ENCODE results near the gene TRIB2.
A peak's percentile ranks its signal among the peaks of the same experiment; 100 is the strongest.

TRIB2 gene

DNA sequence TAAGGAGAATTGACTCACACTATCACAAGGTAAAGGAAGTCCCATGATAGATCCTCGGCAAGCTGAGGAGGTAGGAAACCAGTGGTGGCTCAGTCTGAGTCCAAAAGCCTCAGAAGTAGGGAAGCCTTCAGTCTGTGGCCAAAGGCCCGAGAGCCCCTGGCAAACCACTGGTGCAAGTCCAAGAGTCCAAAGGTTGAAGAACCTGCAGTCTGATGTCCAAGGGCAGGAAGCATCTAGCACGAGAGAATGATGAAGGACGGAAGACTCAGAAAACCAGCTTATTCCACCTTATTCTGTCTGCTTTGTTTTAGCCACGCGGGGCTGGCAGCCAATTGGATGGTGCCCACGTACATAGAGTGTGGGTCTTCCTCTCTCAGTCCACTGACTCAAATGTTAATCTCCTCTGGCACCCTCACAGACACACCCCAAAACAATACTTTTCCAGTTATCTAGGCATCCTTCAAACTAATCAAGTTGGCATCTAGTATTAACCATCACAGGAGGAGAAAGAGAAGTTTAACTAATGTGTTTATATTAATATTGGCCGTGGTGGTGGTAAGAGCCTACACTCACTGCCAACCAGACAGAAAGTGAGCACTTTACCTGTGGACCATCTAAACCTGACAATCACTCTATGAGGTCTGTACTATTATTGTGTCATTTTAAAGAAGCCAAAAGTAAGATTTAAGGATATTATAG is 8.1 kb upstream of the TRIB2 start:
- DNase-seq: no peak
- TF ChIP-seq POLR2A (IDR thresholded peaks at IDR 0.05; ENCODE audit: low read length) (no peak), GATA1 (IDR thresholded peaks at IDR 0.05; ENCODE audit: low read depth, low read length) (no peak)

DNA sequence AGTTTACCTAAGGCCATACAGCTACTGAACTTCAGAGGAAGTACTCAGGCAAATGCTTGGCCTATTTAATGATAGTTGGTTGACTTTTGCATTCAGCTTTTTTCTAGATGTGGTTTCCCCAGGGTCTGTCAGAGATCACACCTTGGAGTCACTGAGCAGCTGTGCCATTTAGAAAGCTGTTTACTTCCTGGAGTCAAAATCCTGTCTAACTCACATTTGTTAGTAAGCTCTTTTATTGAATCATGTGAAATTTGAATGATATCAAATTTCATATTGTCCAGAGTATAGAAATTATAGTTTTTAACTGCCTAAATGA is 7.6 kb upstream of the TRIB2 start:
- DNase-seq: no peak
- TF ChIP-seq GATA1 (IDR thresholded peaks at IDR 0.05; ENCODE audit: low read depth, low read length) (no peak), POLR2A (IDR thresholded peaks at IDR 0.05; ENCODE audit: low read length) (no peak)

DNA sequence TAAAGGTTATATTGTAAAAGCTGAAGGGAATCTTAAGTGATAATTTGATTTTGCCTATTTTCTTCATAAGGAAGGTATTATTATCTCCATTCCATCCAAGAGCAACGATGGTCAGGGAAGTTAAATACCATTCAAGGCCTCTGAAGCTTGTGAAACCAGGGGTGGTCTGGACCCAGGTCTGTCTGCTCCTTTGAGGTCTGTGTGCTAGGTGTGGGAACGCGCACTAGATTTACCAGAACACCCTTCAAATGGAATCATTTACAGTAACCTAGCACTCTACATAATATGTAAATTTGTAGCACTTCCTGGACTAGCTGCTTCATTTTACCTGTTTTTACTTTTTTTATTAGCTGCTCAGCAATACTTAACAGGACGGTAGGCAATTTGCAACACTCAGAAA is 6.4 kb upstream of the TRIB2 start:
- no peak for DNase-seq
- TF ChIP-seq POLR2A (IDR thresholded peaks at IDR 0.05; ENCODE audit: low read length) (no peak), GATA1 (IDR thresholded peaks at IDR 0.05; ENCODE audit: low read depth, low read length) (no peak)

- TF ChIP-seq GATA1 (IDR thresholded peaks at IDR 0.05; ENCODE audit: low read depth, low read length) (no peak), POLR2A (IDR thresholded peaks at IDR 0.05; ENCODE audit: low read length) (no peak)
- no peak for DNase-seq
Observed at GRCh38 chr2:12711339-12711738, 5.4 kb upstream of the TRIB2 start.

DNA sequence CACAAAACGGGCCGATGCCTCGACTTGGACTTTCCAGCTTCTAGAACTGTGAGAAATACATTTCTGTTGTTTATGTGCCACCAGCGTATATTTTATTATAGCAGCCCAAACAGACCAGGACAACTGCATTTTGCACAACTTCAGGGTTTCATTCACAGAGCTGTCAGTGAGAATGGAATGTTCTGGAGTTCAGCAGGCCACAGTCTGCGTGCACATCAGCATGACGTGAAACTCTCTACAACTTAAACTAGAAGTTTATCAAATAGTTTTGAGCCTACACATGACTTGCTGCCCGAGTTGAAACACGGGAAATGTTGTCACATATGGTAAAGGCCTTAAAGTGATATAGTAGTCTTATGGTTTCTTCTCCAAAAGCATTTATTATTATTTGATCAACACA is 3.9 kb upstream of the TRIB2 start:
- TF ChIP-seq GATA1 (IDR thresholded peaks at IDR 0.05; ENCODE audit: low read depth, low read length) (no peak), POLR2A (IDR thresholded peaks at IDR 0.05; ENCODE audit: low read length) (no peak)
- DNase-seq: no peak

DNA sequence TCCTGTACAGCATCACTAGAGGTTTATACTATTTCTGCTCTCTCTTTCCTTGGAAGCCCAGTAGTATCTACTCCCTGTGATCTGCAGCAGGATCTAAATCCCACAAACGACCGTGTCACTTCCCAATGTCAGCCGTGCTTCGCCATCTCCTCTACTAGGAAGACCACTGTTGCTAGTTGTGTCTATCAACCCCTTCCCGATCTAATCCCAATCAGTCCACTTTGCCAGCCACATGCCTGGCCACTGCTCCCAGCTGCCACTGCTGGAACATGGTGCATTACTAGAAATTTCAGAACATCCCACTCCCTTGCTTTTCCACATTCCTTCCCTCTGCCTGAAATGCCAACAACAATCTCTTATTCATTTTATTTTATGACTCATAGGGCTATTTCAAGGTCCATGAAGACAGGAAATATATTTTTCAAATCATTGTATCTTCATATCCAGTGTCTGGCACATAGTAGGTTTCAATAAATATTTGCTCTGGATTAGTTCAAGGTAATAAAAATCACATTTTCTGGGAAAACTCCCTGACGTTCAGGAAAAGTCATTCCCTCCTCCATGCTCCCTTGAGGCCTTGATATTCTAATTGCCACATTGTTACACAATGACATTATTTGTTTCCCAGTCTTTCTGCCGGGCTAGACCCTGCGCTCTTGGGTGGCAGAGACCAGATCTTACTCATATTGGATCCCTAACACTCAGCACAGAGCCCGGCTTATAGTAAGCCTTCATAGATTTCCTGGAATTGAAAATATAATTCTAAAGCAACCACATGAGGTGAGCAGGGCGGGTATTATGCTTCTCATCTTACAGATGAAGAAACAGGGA is 2.1 kb upstream of the TRIB2 start:
- TF ChIP-seq POLR2A (IDR thresholded peaks at IDR 0.05; ENCODE audit: low read length): no peak
- no peak for TF ChIP-seq GATA1 (IDR thresholded peaks at IDR 0.05; ENCODE audit: low read depth, low read length)
- no peak for DNase-seq

DNA sequence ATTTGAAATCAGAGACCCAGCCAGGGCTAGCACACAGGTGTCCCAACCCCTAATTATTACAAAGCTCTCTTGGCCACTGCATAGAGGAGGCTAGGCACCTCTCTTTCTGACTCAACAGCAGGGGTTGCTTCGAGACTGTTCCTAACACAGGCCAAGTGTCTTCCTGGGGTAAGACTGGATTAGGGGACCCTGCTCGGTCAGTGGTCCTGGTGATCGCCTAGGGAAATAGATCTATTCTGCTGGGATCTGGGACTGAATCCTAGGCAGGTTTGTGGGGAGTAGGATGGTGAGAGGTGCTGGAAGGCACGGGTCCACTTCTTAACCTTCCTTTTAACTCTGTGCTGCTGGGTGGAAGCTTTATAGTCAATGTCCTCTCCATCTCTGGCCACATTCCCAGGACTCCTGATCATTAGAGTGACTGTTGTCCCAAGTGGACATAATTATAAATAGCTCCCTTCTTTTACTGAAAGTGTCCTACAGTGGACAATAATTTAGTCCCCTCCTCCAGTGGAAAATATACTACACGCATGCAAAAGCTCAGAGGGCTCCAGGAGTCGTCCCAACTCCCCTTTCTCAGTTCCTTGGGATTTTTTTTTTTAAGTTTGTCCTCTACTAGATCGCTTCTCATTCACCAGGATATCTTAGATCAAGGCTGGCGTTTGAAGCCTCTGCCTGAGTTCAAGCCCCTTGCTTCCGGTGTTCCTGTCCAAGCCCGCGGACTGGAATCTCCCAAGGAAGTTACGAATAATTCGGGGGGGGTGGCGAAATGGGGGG is 1.3 kb upstream of the TRIB2 start:
- TF ChIP-seq POLR2A (IDR thresholded peaks at IDR 0.05; ENCODE audit: low read length) (no peak), GATA1 (IDR thresholded peaks at IDR 0.05; ENCODE audit: low read depth, low read length) (no peak)
- peak in 1 of 2 experiments; percentile 23 for DNase-seq

DNA sequence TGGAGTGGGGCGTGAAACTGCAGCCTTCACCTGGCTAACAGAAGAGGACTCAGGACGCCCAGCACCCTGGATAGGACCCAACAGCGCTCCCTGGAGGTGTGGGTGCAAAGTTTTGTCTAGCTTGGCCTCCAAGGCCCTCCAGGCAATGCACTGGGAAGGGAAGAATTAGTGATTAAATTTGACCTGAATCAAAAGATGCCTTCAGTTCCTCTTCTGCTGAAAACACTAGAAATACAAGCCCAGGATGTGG is 779 bp upstream of the TRIB2 start:
- DNase-seq: peak; percentile 85 to 88
- no peak for TF ChIP-seq GATA1 (IDR thresholded peaks at IDR 0.05; ENCODE audit: low read depth, low read length)
- TF ChIP-seq POLR2A (IDR thresholded peaks at IDR 0.05; ENCODE audit: low read length): no peak

DNA sequence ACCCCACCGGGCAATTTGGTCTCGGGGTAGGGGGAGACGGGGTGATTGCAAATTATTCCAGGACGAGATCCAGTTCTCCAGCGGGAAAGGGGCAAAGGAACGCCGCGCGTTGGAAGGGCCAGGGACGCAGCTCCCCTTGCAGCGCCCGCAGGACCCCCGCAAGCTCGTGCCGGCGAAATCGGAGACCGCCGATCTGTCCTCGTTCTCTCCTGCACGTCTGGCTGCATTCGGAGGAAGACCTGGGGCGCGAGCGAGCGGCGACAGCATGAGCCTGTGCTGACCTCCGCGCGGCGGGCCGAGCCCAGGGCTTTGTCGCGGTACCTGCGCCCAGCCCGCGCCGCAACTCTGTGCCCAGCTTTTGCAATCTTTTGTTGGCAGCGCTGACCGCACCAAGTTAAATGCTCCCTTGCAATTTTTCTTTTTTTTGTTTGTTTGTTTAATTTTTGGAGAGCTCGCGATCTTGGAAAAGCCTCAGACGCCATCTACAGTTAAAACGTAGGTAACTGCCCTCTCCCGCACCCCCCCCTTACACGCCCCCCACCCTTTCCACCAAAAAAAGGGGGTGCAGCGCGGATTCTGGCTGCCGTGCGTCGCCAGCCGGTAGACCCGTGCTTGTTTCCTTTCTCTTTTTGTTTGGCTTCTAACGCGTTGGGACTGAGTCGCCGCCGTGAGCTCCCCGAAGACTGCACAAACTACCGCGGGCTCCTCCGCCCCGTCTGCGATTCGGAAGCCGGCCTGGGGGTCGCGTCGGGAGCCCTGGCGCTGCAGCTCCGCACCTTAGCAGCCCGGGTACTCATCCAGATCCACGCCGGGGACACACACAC is 667 bp downstream of the TRIB2 start:
- TF ChIP-seq POLR2A (IDR thresholded peaks at IDR 0.05; ENCODE audit: low read length): no peak
- TF ChIP-seq GATA1 (IDR thresholded peaks at IDR 0.05; ENCODE audit: low read depth, low read length): no peak
- DNase-seq: peak; percentile 71 to 76

DNA sequence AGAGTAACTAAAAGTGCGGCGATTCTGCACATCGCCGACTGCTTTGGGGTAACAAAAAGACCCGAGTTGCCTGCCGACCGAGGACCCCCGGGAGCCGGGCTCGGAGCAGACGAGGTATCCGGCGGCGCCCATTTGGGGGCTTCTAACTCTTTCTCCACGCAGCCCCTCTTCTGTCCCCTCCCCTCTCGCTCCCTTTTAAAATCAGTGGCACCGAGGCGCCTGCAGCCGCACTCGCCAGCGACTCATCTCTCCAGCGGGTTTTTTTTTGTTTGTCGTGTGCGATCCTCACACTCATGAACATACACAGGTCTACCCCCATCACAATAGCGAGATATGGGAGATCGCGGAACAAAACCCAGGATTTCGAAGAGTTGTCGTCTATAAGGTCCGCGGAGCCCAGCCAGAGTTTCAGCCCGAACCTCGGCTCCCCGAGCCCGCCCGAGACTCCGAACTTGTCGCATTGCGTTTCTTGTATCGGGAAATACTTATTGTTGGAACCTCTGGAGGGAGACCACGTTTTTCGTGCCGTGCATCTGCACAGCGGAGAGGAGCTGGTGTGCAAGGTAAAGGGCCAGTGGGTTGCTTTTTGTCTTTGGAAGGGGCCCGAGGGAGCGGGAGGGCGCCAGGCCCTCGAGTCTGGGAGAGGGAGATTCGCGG is 1.4 kb downstream of the TRIB2 start:
- no peak for TF ChIP-seq POLR2A (IDR thresholded peaks at IDR 0.05; ENCODE audit: low read length)
- TF ChIP-seq GATA1 (IDR thresholded peaks at IDR 0.05; ENCODE audit: low read depth, low read length): no peak
- DNase-seq: peak; percentile 43 to 46

- DNase-seq: peak in 1 of 2 experiments; percentile 9
- TF ChIP-seq POLR2A (IDR thresholded peaks at IDR 0.05; ENCODE audit: low read length) (no peak), GATA1 (IDR thresholded peaks at IDR 0.05; ENCODE audit: low read depth, low read length) (no peak)
Observed at GRCh38 chr2:12718711-12719399, 2.1 kb downstream of the TRIB2 start.

DNA sequence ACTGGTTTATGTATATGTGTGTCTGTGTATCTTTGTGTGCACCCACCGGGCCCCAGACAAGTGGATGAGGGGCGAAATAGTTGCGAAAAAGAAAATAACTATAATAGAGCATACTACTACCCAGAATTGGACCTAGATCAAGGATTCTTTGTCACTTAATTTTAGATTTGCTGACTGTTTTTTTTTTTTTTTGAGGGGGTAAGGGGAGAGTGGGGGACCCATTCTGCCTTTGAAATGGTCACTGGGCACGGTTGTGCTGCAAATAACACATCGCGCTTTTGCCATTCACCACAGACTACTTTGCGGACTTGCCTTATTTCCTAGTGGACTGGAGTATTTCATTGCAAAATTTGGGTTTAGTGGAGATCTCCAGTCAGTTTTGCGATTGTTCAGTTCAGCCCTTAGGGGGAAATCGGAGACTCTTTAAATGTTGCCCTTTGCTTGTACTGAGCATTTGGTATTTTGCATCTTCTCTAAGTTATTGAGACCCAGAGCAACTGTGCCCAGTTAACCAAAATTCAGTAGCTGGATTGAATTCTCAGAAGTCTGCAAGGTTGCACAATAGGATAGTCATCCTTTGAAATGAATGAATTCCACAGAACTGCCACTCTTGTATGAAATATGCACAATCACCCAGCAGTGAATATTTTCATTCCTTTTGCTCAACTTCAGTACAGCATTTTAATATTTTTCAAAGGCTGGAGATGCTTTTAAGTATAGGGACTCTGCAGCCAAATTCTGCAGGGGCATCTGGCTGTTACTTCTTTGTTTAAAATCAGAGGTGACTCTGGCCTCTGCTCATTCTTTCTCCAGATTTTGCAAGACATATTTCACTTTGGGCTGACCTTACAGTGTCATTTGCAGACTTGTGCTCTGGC is 2.9 kb downstream of the TRIB2 start:
- no peak for TF ChIP-seq POLR2A (IDR thresholded peaks at IDR 0.05; ENCODE audit: low read length)
- TF ChIP-seq GATA1 (IDR thresholded peaks at IDR 0.05; ENCODE audit: low read depth, low read length): no peak
- DNase-seq: peak in 1 of 2 experiments; percentile 21

All from erythroblast (primary cell).